ENCODE results near the gene OXSR1. TPM values are rescaled to one million over a fixed set of nuclear protein-coding genes. Genes with fewer than 3 reads are reported as not detected.
A peak's percentile ranks its signal among the peaks of the same experiment; 100 is the strongest.
"Not testable (repeated sequence)": the region's sequence is repeated elsewhere in the genome, so short reads cannot be mapped to it uniquely, and the experiment has no call there.

The OXSR1 gene
- total RNA-seq, 1 experiment from 2014 or later: 28.9 TPM

DNA sequence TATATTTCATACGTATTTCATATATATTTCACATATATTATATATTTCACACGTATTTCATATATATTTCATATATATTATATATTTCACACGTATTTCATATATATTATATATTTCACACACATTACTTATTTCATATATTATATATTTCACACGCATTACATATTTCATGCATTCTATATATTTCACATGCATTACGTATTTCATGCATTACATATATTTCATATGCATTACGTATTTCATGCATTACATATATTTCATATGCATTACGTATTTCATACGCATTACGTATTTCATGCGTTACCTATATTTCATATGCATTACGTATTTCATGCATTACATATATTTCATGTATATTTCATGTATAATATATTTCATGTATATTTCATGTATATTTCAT, 4.6 kb upstream of the OXSR1 start:
- in situ Hi-C loops (cut with HindIII; ENCODE audit: low sequenced_read_pairs); DNase-seq (ENCODE audit: low spot score): not testable (repeated sequence)

DNA sequence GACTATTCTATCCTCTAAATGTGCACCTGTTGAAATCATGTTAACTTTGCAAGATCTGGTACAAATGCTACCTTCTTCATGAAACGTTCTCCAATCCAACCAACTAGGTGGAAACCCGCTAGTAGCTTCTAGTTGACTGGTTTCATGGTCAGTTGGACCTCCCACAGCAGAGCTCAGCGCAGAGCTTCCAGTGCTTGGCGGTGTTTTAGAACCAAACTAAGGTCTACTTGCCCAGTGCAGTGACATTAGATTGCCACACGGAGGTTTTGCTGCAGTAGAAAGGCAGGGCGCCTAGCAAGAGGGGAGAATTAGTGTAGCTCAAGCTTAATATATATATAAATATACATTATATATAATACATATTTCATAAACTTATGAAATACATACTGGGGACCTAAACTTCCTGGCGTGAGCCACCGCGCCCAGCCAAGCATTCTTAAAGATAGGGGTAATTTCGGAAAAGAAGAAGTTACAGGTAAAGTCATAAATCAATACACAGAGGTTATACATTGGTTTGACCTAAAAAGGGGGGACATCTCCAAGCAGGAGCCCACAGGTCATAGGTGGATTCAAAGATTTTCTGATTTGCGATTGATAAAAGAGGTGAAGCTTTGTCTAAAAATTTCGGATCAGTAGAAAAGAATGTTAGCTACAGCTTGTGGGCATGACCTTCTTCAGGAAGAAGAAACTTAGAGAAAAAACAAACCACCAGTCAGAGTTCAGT, 2.1 kb upstream of the OXSR1 start:
- no peak for DNase-seq (ENCODE audit: low spot score)

DNA sequence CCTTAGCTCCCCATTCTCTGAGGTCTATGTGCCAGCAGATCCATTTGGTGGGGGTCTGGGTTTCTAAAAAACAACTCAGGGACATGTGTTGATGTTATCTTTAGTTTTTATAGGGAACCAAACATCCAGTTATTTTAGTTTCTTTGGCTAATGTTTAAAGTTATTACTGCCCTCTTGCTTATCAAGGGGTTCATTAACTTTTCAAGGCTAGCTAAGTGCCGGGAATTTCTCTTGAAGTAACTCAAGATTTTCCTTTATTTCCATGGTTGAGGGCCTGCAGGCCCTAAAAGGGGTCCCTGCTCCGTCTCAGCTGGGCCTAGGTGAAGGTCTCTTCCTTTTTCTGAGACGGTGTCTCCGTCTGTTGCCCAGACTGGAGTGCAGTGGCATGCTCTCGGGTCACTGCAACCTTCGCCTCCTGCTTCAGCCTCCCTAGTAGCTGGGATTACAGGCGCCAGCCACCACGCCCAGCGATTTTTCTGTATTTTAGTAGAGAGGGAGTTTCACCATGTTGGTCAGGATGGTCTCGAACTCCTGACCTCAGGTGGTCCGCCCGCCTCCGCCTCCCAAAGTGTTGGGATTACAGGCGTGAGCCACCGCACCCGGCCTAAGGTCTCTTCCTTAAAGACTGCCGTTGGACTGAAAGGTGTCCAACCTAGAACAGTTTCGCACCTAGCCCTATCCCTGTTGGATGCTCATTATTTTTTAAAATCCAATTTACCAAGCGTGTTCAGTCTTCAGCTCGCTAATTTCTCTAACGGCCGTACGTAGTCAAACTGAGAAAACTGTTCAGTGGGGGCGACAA, 1.3 kb upstream of the OXSR1 start:
- in situ Hi-C loops (cut with HindIII; ENCODE audit: low sequenced_read_pairs): no loop called here
- no peak for DNase-seq (ENCODE audit: low spot score)

More for the DNA sequence above, 2.1 kb upstream of the OXSR1 start:
- in situ Hi-C loops (cut with HindIII; ENCODE audit: low sequenced_read_pairs): no loop called here

DNA sequence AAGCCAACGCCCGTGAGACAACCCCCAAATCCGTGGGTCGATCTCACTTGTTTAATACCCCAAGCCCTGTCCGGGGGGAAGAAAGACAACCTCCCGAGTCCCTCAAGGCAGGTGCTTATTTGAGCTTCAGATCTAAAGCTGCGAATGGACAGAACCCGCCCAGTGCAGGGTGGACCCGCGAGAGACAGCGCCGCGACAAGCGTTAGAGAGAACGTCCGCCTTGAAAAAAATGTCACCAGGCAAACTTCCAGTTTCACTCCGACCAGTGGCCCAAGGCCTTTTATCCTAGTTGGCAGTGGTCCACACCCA, 740 bp upstream of the OXSR1 start:
- no peak for DNase-seq (ENCODE audit: low spot score)
- in situ Hi-C loops (cut with HindIII; ENCODE audit: low sequenced_read_pairs): no loop called here

DNA sequence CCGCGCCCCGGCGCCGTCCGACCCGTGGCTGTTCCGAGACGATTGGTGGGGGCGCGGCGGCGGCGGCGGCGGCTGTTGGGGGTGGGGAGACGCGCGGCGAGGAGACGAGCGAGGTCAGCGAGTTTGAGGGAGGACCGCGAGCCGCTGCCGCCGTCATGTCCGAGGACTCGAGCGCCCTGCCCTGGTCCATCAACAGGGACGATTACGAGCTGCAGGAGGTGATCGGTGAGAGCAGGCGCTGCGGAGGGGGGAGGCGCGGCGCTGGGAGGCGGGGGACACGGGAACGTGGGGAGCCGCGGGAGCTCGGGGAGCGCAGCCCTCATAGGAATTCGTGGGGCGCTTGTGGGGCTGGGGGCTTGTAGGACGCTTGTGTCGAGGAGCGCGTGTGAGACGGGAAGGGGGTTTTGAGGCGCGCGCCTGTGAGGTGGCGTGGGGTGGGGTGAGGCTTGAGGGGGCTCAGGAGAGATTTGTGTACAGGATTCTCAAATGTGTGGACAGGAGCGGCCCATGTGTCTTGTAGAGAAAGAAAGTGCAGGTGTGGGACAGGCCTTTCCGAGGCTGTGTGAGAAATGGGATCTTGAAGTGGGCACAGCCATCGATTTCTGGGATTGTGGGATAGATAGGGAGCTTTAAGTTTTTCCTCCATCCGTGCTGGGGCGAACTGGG, 518 bp downstream of the OXSR1 start:
- peak; percentile 25 for DNase-seq (ENCODE audit: low spot score)
- in situ Hi-C loops (cut with HindIII; ENCODE audit: low sequenced_read_pairs): no loop called here

DNA sequence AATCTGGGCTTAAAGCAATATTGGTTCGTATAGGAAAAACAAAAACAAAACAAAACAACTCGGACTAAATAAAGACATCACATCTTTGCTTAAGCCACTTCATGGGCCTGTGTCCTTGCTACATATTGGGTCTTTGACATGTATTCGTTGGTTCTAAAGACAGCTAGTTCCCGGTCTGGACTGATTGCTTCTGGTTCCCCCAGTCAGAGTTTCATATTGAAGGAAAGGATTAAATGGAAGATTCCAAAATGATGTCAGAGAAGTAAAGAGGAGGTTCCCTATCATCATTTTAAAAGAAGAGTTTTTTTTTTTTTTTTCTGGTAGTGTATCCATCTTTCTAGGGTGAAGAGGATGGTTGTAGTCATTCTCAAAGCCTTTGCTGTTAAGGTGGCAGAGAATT, 2.3 kb downstream of the OXSR1 start:
- in situ Hi-C loops (cut with HindIII; ENCODE audit: low sequenced_read_pairs): no loop called here
- DNase-seq (ENCODE audit: low spot score): no peak

DNA sequence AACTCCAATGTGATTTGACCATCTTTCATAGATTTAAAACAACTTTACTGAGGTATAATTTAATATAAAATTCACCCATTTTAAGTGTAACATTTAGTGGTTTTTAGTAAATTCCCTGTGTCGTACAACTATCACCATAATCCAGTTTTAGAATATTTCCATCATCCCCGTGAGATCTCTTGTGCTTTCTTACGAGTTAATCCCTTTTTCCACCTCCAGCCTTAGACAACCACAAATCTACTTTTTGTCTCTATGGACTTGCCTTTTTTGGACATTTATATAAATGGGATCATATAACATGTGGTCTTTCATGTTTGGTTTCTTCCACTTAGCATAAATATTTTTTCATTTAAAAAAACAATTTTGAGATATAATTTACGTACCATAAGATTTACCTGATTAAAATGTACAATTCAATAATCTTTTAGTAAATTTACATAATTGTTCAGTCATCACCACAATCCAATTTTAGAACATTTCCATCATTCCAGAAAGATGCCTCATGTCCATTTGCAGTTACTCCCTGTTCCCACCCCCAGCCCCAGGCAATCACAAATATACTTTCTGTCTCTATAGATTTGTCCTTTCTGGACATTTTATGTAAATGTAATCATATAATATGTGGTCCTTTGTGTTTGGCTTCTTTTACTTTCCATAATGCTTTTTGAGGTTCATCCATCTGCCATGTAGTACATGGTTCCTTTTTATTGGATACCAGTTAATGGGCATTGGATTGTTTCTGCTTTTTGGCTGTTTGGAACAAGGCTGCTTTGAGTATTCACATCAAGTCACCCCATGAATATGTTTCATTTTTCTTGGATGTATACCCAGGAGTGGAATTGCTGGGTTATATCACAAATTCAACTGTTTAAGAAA, 3.1 kb downstream of the OXSR1 start:
- DNase-seq (ENCODE audit: low spot score): no peak

DNA sequence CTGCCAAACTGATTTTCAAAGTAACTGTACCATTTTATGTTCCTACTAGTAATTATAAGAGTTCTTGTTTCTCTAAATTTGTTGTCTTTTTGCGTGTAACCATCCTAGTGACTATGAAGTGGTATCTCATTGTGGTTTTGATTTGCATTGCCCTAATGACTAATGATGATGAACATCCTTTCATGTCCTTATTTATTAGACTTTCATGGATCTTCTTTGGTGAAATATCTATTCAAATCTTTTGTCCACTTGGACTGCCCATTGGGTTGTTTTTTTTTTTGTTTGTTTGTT, 3.6 kb downstream of the OXSR1 start:
- DNase-seq (ENCODE audit: low spot score): no peak
- in situ Hi-C loops (cut with HindIII; ENCODE audit: low sequenced_read_pairs): no loop called here

More for the DNA sequence above, 3.1 kb downstream of the OXSR1 start:
- in situ Hi-C loops (cut with HindIII; ENCODE audit: low sequenced_read_pairs): no loop called here

DNA sequence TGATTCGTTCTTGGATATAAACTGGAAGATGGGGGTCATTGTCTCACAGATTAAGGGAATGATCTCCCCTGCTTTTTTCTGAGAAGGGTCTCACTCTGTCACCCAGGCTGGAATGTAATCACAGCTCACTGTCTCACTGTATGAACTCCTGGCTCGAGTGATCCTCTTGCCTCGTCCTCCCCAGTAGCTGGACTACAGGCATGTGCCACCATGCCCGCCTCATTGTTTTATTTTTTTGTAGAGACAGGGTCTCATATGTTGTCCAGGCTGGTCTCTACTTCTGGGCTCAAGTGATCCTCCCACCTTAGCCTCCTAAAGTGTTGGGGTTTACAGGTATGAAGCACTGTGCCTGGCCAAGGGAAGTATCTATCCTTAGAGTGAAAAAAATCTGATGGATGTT, 5.4 kb downstream of the OXSR1 start:
- no peak for DNase-seq (ENCODE audit: low spot score)

DNA sequence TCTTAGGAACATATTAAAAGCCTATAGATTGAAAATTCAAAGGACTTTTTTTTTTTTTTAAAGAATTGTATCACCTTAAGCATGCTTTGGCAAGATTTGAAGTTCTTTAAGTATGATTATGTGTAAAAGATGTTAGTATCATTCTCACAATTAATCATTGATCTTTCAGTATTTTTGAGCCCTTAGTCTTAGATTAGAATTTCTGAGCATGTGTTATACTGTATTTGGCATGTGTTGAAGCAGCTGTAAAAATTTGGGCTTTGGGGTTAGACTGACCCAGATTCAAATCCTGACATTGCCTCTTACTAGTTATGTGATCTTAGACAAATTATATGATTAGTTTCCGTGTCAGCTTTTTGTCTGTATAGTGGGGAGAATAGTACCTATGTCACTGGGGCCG, 6.3 kb downstream of the OXSR1 start:
- in situ Hi-C loops (cut with HindIII; ENCODE audit: low sequenced_read_pairs): no loop called here
- DNase-seq (ENCODE audit: low spot score): no peak

More for the DNA sequence above, 5.4 kb downstream of the OXSR1 start:
- in situ Hi-C loops (cut with HindIII; ENCODE audit: low sequenced_read_pairs): no loop called here

DNA sequence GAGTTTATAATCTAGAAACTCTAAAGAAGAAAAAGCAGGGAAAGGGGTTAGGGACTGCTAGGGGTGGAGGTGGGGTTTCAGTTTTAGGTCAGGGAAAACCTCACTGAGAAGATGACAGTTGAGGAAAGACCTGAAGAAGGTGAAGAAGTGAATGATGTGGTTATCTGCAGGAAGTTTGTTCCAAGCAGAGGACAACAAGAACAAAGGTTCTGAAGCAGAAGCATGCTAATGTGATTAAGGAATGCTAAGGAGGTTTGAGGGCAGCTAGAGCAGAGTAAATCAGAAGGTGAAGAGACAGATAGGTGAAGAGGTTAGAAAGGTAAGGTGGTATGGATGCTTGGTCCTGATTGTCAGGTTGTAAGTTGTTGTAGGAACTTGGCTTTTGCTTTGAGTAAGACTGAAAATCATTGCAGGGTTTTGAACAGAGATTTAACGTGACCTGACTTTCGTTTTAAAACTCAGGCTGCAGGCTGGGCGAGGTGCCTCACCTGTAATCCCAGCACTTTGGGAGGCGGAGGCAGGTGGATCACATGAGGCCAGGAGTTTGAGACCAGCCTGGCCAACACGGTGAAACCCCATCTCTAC, 8.6 kb downstream of the OXSR1 start:
- DNase-seq (ENCODE audit: low spot score): no peak
- in situ Hi-C loops (cut with HindIII; ENCODE audit: low sequenced_read_pairs): no loop called here

DNA sequence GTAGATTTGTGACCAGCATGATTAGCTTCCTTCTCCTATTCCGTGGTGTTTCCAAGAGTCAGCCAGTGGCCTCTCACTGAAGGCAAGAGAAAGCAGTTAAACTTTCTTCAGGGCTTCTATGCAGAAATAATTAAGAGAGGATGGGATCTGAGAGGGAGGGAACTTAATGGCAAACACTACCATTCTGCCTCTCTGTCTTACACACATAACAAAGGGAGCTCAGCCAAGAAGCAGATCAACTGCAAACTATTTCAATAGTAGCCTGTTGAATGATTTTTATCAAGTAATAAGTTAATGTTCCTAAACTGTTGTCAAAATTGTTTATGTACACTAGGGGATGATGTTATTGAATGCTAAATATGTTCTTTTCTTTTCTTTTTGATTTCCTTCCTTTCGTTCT, 11.8 kb downstream of the OXSR1 start:
- in situ Hi-C loops (cut with HindIII; ENCODE audit: low sequenced_read_pairs): no loop called here

DNA sequence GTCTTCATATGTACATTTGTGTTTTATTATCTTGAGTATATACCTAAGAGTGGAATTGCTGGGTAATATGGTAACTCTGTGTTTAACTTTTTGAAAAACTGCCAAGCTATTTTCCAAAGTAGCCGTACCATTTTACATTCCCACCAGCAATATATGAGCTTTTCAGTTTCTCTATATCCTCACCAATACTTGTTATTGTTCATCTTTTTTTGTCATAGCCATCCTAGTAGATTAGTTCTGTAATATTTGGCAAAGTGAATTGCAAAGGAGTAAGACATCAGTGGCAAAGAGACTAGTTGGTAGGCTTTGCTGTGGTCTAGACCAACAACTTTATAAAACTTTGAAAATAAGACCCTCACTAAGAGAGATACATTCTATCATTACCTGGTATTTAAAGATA, 21.4 kb downstream of the OXSR1 start:
- no peak for DNase-seq (ENCODE audit: low spot score)
- in situ Hi-C loops (cut with HindIII; ENCODE audit: low sequenced_read_pairs): no loop called here

More for the DNA sequence above, 11.8 kb downstream of the OXSR1 start:
- DNase-seq (ENCODE audit: low spot score): no peak

DNA sequence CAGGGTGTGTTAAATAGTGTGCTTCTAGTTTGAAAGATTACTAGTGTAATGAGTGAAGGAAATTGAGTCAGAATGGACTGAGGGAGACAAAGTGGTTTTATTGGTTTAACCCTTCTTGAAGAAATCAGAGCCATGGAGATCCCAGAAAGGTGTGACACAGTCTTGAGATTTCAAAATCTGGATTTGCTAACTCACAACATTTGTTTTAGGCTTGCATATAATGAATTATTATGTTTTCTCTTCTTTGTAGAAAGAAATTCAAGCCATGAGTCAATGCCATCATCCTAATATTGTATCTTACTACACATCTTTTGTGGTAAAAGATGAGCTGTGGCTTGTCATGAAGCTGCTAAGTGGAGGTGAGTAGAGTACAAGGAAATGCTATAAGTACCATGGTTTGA, 25.1 kb downstream of the OXSR1 start:
- DNase-seq (ENCODE audit: low spot score): no peak
- in situ Hi-C loops (cut with HindIII; ENCODE audit: low sequenced_read_pairs): no loop called here

DNA sequence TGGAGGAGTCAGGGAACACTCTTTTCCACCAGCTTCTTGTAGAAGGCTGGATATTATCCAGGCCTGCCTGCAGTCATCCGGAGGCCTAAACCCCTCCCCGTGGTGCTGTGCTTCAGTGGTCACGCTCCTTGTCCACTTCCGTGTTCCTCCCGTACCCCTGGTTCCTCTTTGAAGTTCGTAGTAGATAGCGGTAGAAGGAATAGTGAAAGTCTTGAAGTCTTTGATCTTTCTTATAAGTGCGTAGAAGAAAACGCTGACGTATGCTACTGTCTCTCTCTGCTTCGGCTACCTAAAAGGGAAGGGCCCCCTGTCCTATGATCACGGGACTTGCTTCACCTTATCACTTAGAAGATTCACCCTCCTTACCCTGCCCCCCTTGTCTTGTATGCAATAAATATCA, 37.6 kb downstream of the OXSR1 start:
- DNase-seq (ENCODE audit: low spot score); in situ Hi-C loops (cut with HindIII; ENCODE audit: low sequenced_read_pairs): not testable (repeated sequence)

DNA sequence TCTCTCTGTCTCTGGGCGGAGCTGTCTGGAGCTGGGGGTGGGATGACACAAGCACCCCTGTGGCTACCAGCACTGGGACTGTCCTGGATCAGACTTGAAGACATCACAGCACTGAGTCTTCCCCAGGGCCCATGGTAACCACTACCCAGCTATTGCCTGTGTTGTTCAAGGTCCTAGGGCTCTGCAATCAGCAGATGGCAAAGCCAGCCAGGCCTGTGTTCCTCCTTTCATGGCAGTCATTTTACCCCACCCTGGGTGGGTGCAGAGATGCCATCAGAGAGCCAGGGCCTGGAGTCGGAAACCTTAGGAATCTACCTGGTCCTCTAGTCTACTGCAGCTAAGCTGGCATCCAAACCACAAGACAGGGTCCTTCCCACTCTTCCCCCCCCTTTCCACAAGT, 38.4 kb downstream of the OXSR1 start:
- in situ Hi-C loops (cut with HindIII; ENCODE audit: low sequenced_read_pairs): no loop called here
- no peak for DNase-seq (ENCODE audit: low spot score)

DNA sequence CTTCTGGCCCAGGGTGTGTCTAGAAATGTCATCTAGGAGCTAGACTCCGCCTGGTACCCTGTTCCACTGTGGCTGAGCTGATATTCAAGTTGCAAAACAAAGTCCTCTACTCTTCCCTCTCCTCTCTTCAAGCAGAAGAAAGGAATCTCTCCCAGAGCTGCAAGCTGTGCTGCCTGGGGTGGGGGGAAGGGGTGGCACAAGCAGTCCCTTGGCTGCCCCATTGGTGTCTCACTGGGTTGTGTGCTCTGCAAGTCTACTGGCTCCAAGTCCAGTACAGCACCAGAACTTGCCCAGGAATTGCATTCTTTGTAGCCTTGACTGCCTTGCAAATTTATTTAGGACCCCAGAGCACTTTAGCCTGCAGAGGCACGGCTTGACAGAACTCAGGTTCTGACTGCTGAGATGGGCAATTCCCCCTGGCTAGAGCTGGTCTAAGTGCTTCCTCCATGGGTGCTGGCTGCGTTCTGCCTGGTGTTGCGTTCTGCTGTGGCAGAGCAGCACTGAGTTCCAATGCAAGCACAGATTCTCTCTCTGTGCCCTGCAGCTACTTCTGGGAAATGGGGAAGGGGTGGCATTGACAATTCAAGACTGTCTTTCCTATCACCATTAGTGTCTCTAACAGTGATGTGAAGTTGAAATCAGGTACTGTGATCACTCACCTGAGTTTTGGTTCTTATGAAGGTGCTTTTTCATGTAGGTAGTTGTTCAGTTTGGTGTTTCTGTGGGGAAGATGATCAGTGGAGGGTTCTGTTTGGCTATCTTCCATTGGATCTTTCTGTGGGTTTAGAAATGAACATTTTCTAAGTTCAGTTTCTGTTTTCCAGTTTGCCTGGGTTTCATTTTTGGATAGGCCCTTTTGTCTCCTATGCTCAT, 39.5 kb downstream of the OXSR1 start:
- in situ Hi-C loops (cut with HindIII; ENCODE audit: low sequenced_read_pairs): no loop called here

DNA sequence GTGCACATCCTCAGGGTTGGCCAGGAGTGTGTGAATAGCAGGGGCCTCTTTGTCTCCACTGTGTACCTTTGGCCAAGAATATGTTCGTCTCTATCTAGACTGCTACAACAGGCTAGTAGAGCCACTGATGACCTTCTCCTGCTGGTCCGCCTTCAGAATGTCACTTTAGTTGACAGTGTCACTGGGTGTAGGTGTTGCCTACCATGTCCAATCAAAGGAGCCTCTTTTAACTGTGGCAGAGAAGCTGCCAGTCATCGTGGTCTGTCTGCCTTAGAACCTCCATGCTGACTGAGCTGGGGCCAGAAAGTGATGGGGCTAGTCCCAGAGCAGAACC, 40.1 kb downstream of the OXSR1 start:
- DNase-seq (ENCODE audit: low spot score): no peak
- in situ Hi-C loops (cut with HindIII; ENCODE audit: low sequenced_read_pairs): no loop called here

More for the DNA sequence above, 39.5 kb downstream of the OXSR1 start:
- DNase-seq (ENCODE audit: low spot score): no peak
